Transverse colon (tissue), 4 donors: ENCODE data around the gene KPNB1.

Experiments used
- CTCF ChIP-seq, 5 experiments: fragments of 200-600 bp in 3 of 5; fragments of 450-650 bp in 2 of 5; sonication (generic) in 3 of 5; IDR thresholded peaks; 1 replicate in 2 of 5; 2 replicates in 3 of 5; pipeline ENCODE4 v1.5.1; 2016 to 2017; ENCODE audit warnings: antibody characterized with exemption in 5 of 5, inconsistent platforms in 3 of 5, mild to moderate bottlenecking in 2 of 5, moderate library complexity in 1 of 5
- EP300 ChIP-seq: sonication (generic); formaldehyde crosslinking; IDR thresholded peaks from one replicate; pipeline ENCODE4 v1.6.1; 2017; ENCODE audit warnings: antibody characterized with exemption, low read depth
- POLR2A ChIP-seq: fragments of 450-650 bp; IDR thresholded peaks from one replicate; pipeline ENCODE4 v1.6.1; 2016; ENCODE audit warnings: antibody characterized with exemption, mild to moderate bottlenecking, moderate library complexity
- POLR2AphosphoS5 ChIP-seq, 3 donors: sonication (generic); formaldehyde crosslinking; IDR thresholded peaks; one replicate each; pipeline ENCODE4 v1.6.1; 2016; ENCODE audit warnings: antibody characterized with exemption in 3 of 3

- TF ChIP-seq POLR2A (no peak), CTCF (IDR thresholded peaks at IDR 0.05) (no peak), EP300 (no peak), POLR2AphosphoS5 (IDR thresholded peaks at IDR 0.05) (no peak)
Measured at GRCh38 chr17:47624727-47625068, 25.0 kb upstream of the KPNB1 start.
